HPDE6-E6E7 (cell line): ENCODE results near the gene PRRT3.

Experiments used
- DNase-seq: peaks from one replicate; pipeline ENCODE4 v3.0.0; 2011; ENCODE audit warnings: missing footprints; ENCODE audit errors: extremely low spot score

The PRRT3 gene

GRCh38 chr3:9951962-9952805 lies at the start of gene PRRT3:
TSS of gene PRRT3 (minus strand) at chr3:9952408. CDS start at chr3:9950115, 2,293 bp downstream.
- DNase-seq = no peak

- DNase-seq = no peak
Observed at GRCh38 chr3:10000686-10001085, 48.5 kb upstream of the PRRT3 start.

GRCh38 chr3:9994086-9994844 lies 42.1 kb upstream of the PRRT3 start:
- no peak for DNase-seq

GRCh38 chr3:9986230-9986725 lies 34.1 kb upstream of the PRRT3 start:
- DNase-seq = no peak

GRCh38 chr3:9980251-9980650 lies 28.0 kb upstream of the PRRT3 start:
- no peak for DNase-seq

GRCh38 chr3:9978710-9979305 lies 26.6 kb upstream of the PRRT3 start:
- no peak for DNase-seq

- peak; percentile 56 for DNase-seq
Observed at GRCh38 chr3:9976721-9977709, 24.8 kb upstream of the PRRT3 start.

GRCh38 chr3:9970020-9970652 lies 17.9 kb upstream of the PRRT3 start:
- no peak for DNase-seq

- DNase-seq = no peak
Observed at GRCh38 chr3:9969632-9970019, 17.4 kb upstream of the PRRT3 start.

- DNase-seq = no peak
Observed at GRCh38 chr3:9966841-9967240, 14.6 kb upstream of the PRRT3 start.

- no peak for DNase-seq
Observed at GRCh38 chr3:9965200-9965875, 13.1 kb upstream of the PRRT3 start.

- DNase-seq = no peak
Observed at GRCh38 chr3:9957214-9957613, 5.0 kb upstream of the PRRT3 start.

GRCh38 chr3:9955611-9956352 lies 3.6 kb upstream of the PRRT3 start:
- no peak for DNase-seq

GRCh38 chr3:9955067-9955502 lies 2.9 kb upstream of the PRRT3 start:
- DNase-seq = no peak

- no peak for DNase-seq
Observed at GRCh38 chr3:9951598-9951961, 628 bp downstream of the PRRT3 start.

- DNase-seq = no peak
Observed at GRCh38 chr3:9951126-9951525, 1.1 kb downstream of the PRRT3 start.

- DNase-seq = no peak
Observed at GRCh38 chr3:9949626-9950025, 2.6 kb downstream of the PRRT3 start.

GRCh38 chr3:9949115-9949514 lies 3.1 kb downstream of the PRRT3 start:
- no peak for DNase-seq

GRCh38 chr3:9948586-9948985 lies 3.6 kb downstream of the PRRT3 start:
- no peak for DNase-seq
